Nasal cavity respiratory epithelium epithelial cell of viscerocranial mucosa (primary cell): ENCODE results near the gene MINK1. TPM values are rescaled to one million over a fixed set of nuclear protein-coding genes. Genes with fewer than 3 reads are reported as not detected.

ENCODE experiments used
- total RNA-seq: library from RNA; depleted of rRNA; stranded (reverse); fragments of >200 nt; gene quantifications from 2 replicates; pipeline ENCODE4 v1.2.3, GENCODE V29; 2014

The MINK1 gene
- 76.9 and 223 TPM in 2 replicates for total RNA-seq

GRCh38 chr17:4833178-4833940, at the start of gene MINK1:
TSS of gene MINK1 (plus strand) at chr17:4833340. CDS start at chr17:4833584, 244 bp downstream.

GRCh38 chr17:4786106-4786511, 47.0 kb upstream of the MINK1 start, which contains the start of gene VMO1:
TSS of gene VMO1 (minus strand) at chr17:4786364. CDS start at chr17:4786352, 12 bp downstream.

GRCh38 chr17:4788807-4789700, 44.1 kb upstream of the MINK1 start, which contains the start of gene GLTPD2:
TSS of gene GLTPD2 (plus strand) at chr17:4788964. CDS start at chr17:4789012, 48 bp downstream.

GRCh38 chr17:4802228-4802627, 30.9 kb upstream of the MINK1 start, which contains the start of gene C17orf114:
TSS of gene C17orf114 (minus strand) at chr17:4802328.

GRCh38 chr17:4806777-4807604, 26.1 kb upstream of the MINK1 start, which contains the start of gene PLD2:
TSS of gene PLD2 (plus strand) at chr17:4807152. CDS start at chr17:4807773, 621 bp downstream.

GRCh38 chr17:4899341-4900230, 66.4 kb downstream of the MINK1 start, which contains the start of gene C17orf107:
TSS of gene C17orf107 (plus strand) at chr17:4899536. CDS start at chr17:4899763, 227 bp downstream.

GRCh38 chr17:4903051-4903818, 70.1 kb downstream of the MINK1 start, which contains the start of gene CHRNE:
TSS of gene CHRNE (minus strand) at chr17:4903098. CDS start at chr17:4903063, 35 bp downstream.

GRCh38 chr17:4931963-4932362, 98.8 kb downstream of the MINK1 start, which contains the start of gene GP1BA:
TSS of gene GP1BA (plus strand) at chr17:4932277. CDS start at chr17:4932605, 328 bp downstream.

GRCh38 chr17:4939796-4940554, 106.8 kb downstream of the MINK1 start, which contains the start of the genes RNF167 and SLC25A11:
TSS of gene RNF167 (plus strand) at chr17:4940268. CDS start at chr17:4940910, 642 bp downstream.
TSS of gene SLC25A11 (minus strand) at chr17:4940046. CDS start at chr17:4939910, 136 bp downstream.

Other genes with a start within 250 kb of the MINK1 start
- gene SMTNL2, start 248.8 kb upstream of the MINK1 start, total RNA-seq, result not detected in 2 replicates
- 0.07 TPM in 1 of 2 replicates, not detected in the other for gene ALOX15, start 191.7 kb upstream of the MINK1 start, total RNA-seq
- 22.6 and 41.9 TPM in 2 replicates for gene PELP1, start 129.2 kb upstream of the MINK1 start, total RNA-seq
- 5.8 and 5.9 TPM in 2 replicates for gene ARRB2, start 122.7 kb upstream of the MINK1 start, total RNA-seq
- 8.0 and 10.3 TPM in 2 replicates for gene MED11, start 101.9 kb upstream of the MINK1 start, total RNA-seq
- 0.34 and 1.2 TPM in 2 replicates for gene ZMYND15, start 93.5 kb upstream of the MINK1 start, total RNA-seq
- gene CXCL16, start 93.4 kb upstream of the MINK1 start, total RNA-seq, result 23.2 and 37.5 TPM in 2 replicates
- not detected in 2 replicates for gene TM4SF5, start 61.5 kb upstream of the MINK1 start, total RNA-seq
- gene VMO1, start 47.0 kb upstream of the MINK1 start, total RNA-seq, result 0.68 and 1.00 TPM in 2 replicates
- gene GLTPD2, start 44.4 kb upstream of the MINK1 start, total RNA-seq, result not detected in 2 replicates
- gene PSMB6, start 37.2 kb upstream of the MINK1 start, total RNA-seq, result 83.6 and 122 TPM in 2 replicates
- 29.0 and 38.2 TPM in 2 replicates for gene PLD2, start 26.2 kb upstream of the MINK1 start, total RNA-seq
- 3.1 and 4.4 TPM in 2 replicates for gene C17orf107, start 66.2 kb downstream of the MINK1 start, total RNA-seq
- gene CHRNE, start 69.8 kb downstream of the MINK1 start, total RNA-seq, result 0.21 TPM in 1 of 2 replicates, not detected in the other
- gene GP1BA, start 98.9 kb downstream of the MINK1 start, total RNA-seq, result not detected in 2 replicates
- 49.2 and 54.0 TPM in 2 replicates for gene SLC25A11, start 106.7 kb downstream of the MINK1 start, total RNA-seq
- gene RNF167, start 106.9 kb downstream of the MINK1 start, total RNA-seq, result 23.9 and 35.8 TPM in 2 replicates
- gene PFN1, start 115.2 kb downstream of the MINK1 start, total RNA-seq, result 416 and 612 TPM in 2 replicates
- 1.4 and 1.9 TPM in 2 replicates for gene ENO3, start 117.8 kb downstream of the MINK1 start, total RNA-seq
- gene SPAG7, start 134.5 kb downstream of the MINK1 start, total RNA-seq, result 42.6 and 48.9 TPM in 2 replicates
- gene CAMTA2, start 154.3 kb downstream of the MINK1 start, total RNA-seq, result 7.9 and 15.8 TPM in 2 replicates
- under 0.01 and 0.21 TPM in 2 replicates for gene INCA1, start 164.2 kb downstream of the MINK1 start, total RNA-seq
- gene KIF1C, start 164.6 kb downstream of the MINK1 start, total RNA-seq, result 102 and 188 TPM in 2 replicates
- gene SLC52A1, start 202.1 kb downstream of the MINK1 start, total RNA-seq, result 0.50 and 0.68 TPM in 2 replicates
- gene ZFP3, start 245.1 kb downstream of the MINK1 start, total RNA-seq, result 1.0 and 1.6 TPM in 2 replicates